Thoracic aorta (tissue), 2 donors: ENCODE measurements around the gene CACNA2D3. TPM values are rescaled to one million over a fixed set of nuclear protein-coding genes. Genes with fewer than 3 reads are reported as not detected.

Source experiments
- ATAC-seq: fragments of 150-250 bp; one replicate; pipeline ENCODE4 v1.8.0; 2017; ENCODE audit warnings: low read depth; ENCODE audit not compliant: insufficient number of reproducible peaks, low FRiP score
- DNase-seq: peaks from one replicate; pipeline ENCODE4 v3.0.0-alpha.2; 2020; ENCODE audit warnings: low spot score
- H3K27ac ChIP-seq, 2 donors: fragments of 200-600 bp; sonication (generic); 1 replicate in 1 of 2; 2 replicates in 1 of 2; pipeline ENCODE4 v1.5.1; 2016; ENCODE audit warnings: mild to moderate bottlenecking in 2 of 2, moderate library complexity in 2 of 2
- H3K27me3 ChIP-seq: fragments of 200-600 bp; sonication (generic); replicated peaks from 2 replicates; pipeline ENCODE4 v1.6.0; 2016; ENCODE audit warnings: mild to moderate bottlenecking; ENCODE audit not compliant: insufficient read depth
- H3K36me3 ChIP-seq: fragments of 200-600 bp; sonication (generic); one replicate; pipeline ENCODE4 v1.5.1; 2016
- H3K4me1 ChIP-seq, 2 donors: fragments of 200-600 bp; sonication (generic); 1 replicate in 1 of 2; 2 replicates in 1 of 2; pipeline versions ENCODE4 v1.5.1 to v1.6.0; 2016; ENCODE audit warnings: low read depth in 2 of 2, mild to moderate bottlenecking in 1 of 2; ENCODE audit not compliant: control insufficient read depth in 1 of 2
- H3K4me3 ChIP-seq: fragments of 200-600 bp; sonication (generic); 2 replicates; pipeline ENCODE4 v1.5.1; 2016; ENCODE audit warnings: mild to moderate bottlenecking
- H3K9me3 ChIP-seq: fragments of 200-600 bp; sonication (generic); 2 replicates; pipeline ENCODE4 v1.5.1; 2016
- CTCF ChIP-seq: fragments of 200-600 bp; sonication (generic); IDR thresholded peaks from one replicate; pipeline ENCODE4 v1.5.1; 2019; ENCODE audit warnings: antibody characterized with exemption
- total RNA-seq, 2 donors: library from RNA; depleted of rRNA; stranded (reverse); fragments of >200 nt; gene quantifications; one replicate each; pipeline versions ENCODE4 v1.1.0 to v1.2.3, GENCODE V29; 2016

Gene CACNA2D3
- total RNA-seq, 2 donors from 2014 or later, result 3.2 to 4.0 TPM

- Histone ChIP-seq H3K27ac (no peak overlapping the region), H3K4me1 (peaks cover 0 to 6% of the 10 kb centered on the region in 2 donors), H3K9me3 (no peaks in the 10 kb centered on the region), H3K36me3 (no peaks in the 10 kb centered on the region), H3K27me3 (no peaks in the 10 kb centered on the region), H3K4me3 (peak overlapping the region; percentile 38)
- peak; percentile 80 for TF ChIP-seq CTCF
- DNase-seq (no peak), ATAC-seq (no peak)
Measured at GRCh38 chr3:54427941-54428871, 305.9 kb downstream of the CACNA2D3 start.

- Histone ChIP-seq H3K4me1 (peaks cover 0 to 1% of the 10 kb centered on the region in 2 donors), H3K4me3 (no peak overlapping the region), H3K9me3 (no peaks in the 10 kb centered on the region), H3K27me3 (no peaks in the 10 kb centered on the region), H3K27ac (no peak overlapping the region), H3K36me3 (no peaks in the 10 kb centered on the region)
- TF ChIP-seq CTCF, result no peak
- DNase-seq (no peak), ATAC-seq (no peak)
Measured at GRCh38 chr3:54432975-54433374, 310.6 kb downstream of the CACNA2D3 start.

GRCh38 chr3:54433846-54434245, 311.5 kb downstream of the CACNA2D3 start:
- no peak for TF ChIP-seq CTCF
- no peaks in the 10 kb centered on the region for H3K27me3 ChIP-seq
- H3K9me3 ChIP-seq, result no peaks in the 10 kb centered on the region
- H3K4me1 ChIP-seq, result no peaks in the 10 kb centered on the region
- ATAC-seq (no peak), DNase-seq (no peak)
- no peak overlapping the region for H3K27ac ChIP-seq
- H3K4me3 ChIP-seq, result no peak overlapping the region
- H3K36me3 ChIP-seq, result no peaks in the 10 kb centered on the region

GRCh38 chr3:54434756-54435155, 312.4 kb downstream of the CACNA2D3 start:
- ATAC-seq (no peak), DNase-seq (no peak)
- no peak overlapping the region for H3K27ac ChIP-seq
- no peak for TF ChIP-seq CTCF
- H3K27me3 ChIP-seq, result no peaks in the 10 kb centered on the region
- H3K9me3 ChIP-seq, result no peaks in the 10 kb centered on the region
- H3K36me3 ChIP-seq, result no peaks in the 10 kb centered on the region
- H3K4me3 ChIP-seq, result no peak overlapping the region
- no peaks in the 10 kb centered on the region for H3K4me1 ChIP-seq

GRCh38 chr3:54437271-54437670, 314.9 kb downstream of the CACNA2D3 start:
- no peaks in the 10 kb centered on the region for H3K9me3 ChIP-seq
- H3K4me1 ChIP-seq, result no peaks in the 10 kb centered on the region
- no peaks in the 10 kb centered on the region for H3K27me3 ChIP-seq
- H3K27ac ChIP-seq, result no peak overlapping the region
- H3K36me3 ChIP-seq, result no peaks in the 10 kb centered on the region
- ATAC-seq, result no peak
- no peak for DNase-seq
- no peak overlapping the region for H3K4me3 ChIP-seq
- no peak for TF ChIP-seq CTCF
